ENCODE data around the gene SPATA12. TPM values are rescaled to one million over a fixed set of nuclear protein-coding genes. Genes with fewer than 3 reads are reported as not detected.

Gene SPATA12
- total RNA-seq, 1 donor from 2014 or later, result not detected

- Mint-ChIP-seq H3K36me3 (ENCODE audit: low read depth, unreplicated experiment) (peaks cover 9% of the 10 kb centered on the region), H3K27me3 (ENCODE audit: low read depth, unreplicated experiment) (no peaks in the 10 kb centered on the region), H3K4me1 (ENCODE audit: low read depth, unreplicated experiment) (peaks cover 15% of the 10 kb centered on the region), H3K27ac (ENCODE audit: unreplicated experiment) (no peak overlapping the region), H3K9me3 (ENCODE audit: unreplicated experiment) (no peaks in the 10 kb centered on the region), H3K4me3 (ENCODE audit: unreplicated experiment) (no peak overlapping the region)
- no peak overlapping the region for H3K9ac ChIP-seq (ENCODE audit: low read length)
- no peaks in the 10 kb centered on the region for H3K36me3 ChIP-seq (ENCODE audit: insufficient read depth, low read length)
- no peak overlapping the region for H2AFZ ChIP-seq (ENCODE audit: low read depth, low read length)
- H3K4me3 ChIP-seq (ENCODE audit: insufficient read depth, low read depth, low read length), result no peak overlapping the region
- FAIRE-seq (no peak), DNase-seq (ENCODE audit: low read depth) (no peak)
- TF ChIP-seq CTCF (IDR thresholded peaks at IDR 0.05; ENCODE audit: insufficient read depth, low read depth, low read length), result no peak
- H3K79me2 ChIP-seq (ENCODE audit: insufficient read depth, low read length), result no peaks in the 10 kb centered on the region
- no peaks in the 10 kb centered on the region for H3K9me3 ChIP-seq (ENCODE audit: insufficient read depth, low read depth, low read length)
- H4K20me1 ChIP-seq (ENCODE audit: insufficient read depth, low read length), result no peaks in the 10 kb centered on the region
- no peaks in the 10 kb centered on the region for H3K27me3 ChIP-seq (ENCODE audit: insufficient read depth, low read length)
- no peak overlapping the region for H3K4me2 ChIP-seq (ENCODE audit: low read length)
- peaks cover 8% of the 10 kb centered on the region for H3K4me1 ChIP-seq (ENCODE audit: insufficient read depth, low read length)
- no peak overlapping the region for H3K27ac ChIP-seq (ENCODE audit: low read depth, low read length)
Observed at GRCh38 chr3:57095363-57095762, 34.9 kb downstream of the SPATA12 start.

- no peak for FAIRE-seq
- Histone ChIP-seq H3K4me1 (ENCODE audit: insufficient read depth, low read length) (no peaks in the 10 kb centered on the region), H3K9me3 (ENCODE audit: insufficient read depth, low read depth, low read length) (no peaks in the 10 kb centered on the region), H3K4me3 (ENCODE audit: insufficient read depth, low read depth, low read length) (no peak overlapping the region), H3K27me3 (ENCODE audit: insufficient read depth, low read length) (no peaks in the 10 kb centered on the region), H3K9ac (ENCODE audit: low read length) (no peak overlapping the region), H3K36me3 (ENCODE audit: insufficient read depth, low read length) (peaks cover 2% of the 10 kb centered on the region), H3K4me2 (ENCODE audit: low read length) (no peak overlapping the region), H4K20me1 (ENCODE audit: insufficient read depth, low read length) (no peaks in the 10 kb centered on the region), H3K79me2 (ENCODE audit: insufficient read depth, low read length) (no peaks in the 10 kb centered on the region), H3K27ac (ENCODE audit: low read depth, low read length) (no peak overlapping the region), H2AFZ (ENCODE audit: low read depth, low read length) (no peak overlapping the region)
- no peak overlapping the region for H3K4me3 Mint-ChIP-seq (ENCODE audit: unreplicated experiment)
- DNase-seq (ENCODE audit: low read depth), result no peak
- no peaks in the 10 kb centered on the region for H3K9me3 Mint-ChIP-seq (ENCODE audit: unreplicated experiment)
- peaks cover 2% of the 10 kb centered on the region for H3K27me3 Mint-ChIP-seq (ENCODE audit: low read depth, unreplicated experiment)
- peaks cover 9% of the 10 kb centered on the region for H3K36me3 Mint-ChIP-seq (ENCODE audit: low read depth, unreplicated experiment)
- H3K27ac Mint-ChIP-seq (ENCODE audit: unreplicated experiment), result no peak overlapping the region
- H3K4me1 Mint-ChIP-seq (ENCODE audit: low read depth, unreplicated experiment), result peaks cover 10% of the 10 kb centered on the region
- TF ChIP-seq CTCF (IDR thresholded peaks at IDR 0.05; ENCODE audit: insufficient read depth, low read depth, low read length) (no peak), EZH2 (IDR thresholded peaks at IDR 0.05; ENCODE audit: insufficient read depth, low read length) (no peak)
Observed at GRCh38 chr3:57097536-57097935, 37.1 kb downstream of the SPATA12 start.

GRCh38 chr3:57098418-57099310 is 38.2 kb downstream of the SPATA12 start:
- Histone ChIP-seq H3K79me2 (ENCODE audit: insufficient read depth, low read length) (no peaks in the 10 kb centered on the region), H3K4me2 (ENCODE audit: low read length) (no peak overlapping the region), H4K20me1 (ENCODE audit: insufficient read depth, low read length) (no peaks in the 10 kb centered on the region), H3K9ac (ENCODE audit: low read length) (no peak overlapping the region), H3K4me1 (ENCODE audit: insufficient read depth, low read length) (no peaks in the 10 kb centered on the region), H3K27me3 (ENCODE audit: insufficient read depth, low read length) (no peaks in the 10 kb centered on the region), H3K36me3 (ENCODE audit: insufficient read depth, low read length) (peaks cover 2% of the 10 kb centered on the region), H3K9me3 (ENCODE audit: insufficient read depth, low read depth, low read length) (no peaks in the 10 kb centered on the region), H3K4me3 (ENCODE audit: insufficient read depth, low read depth, low read length) (no peak overlapping the region), H3K27ac (ENCODE audit: low read depth, low read length) (no peak overlapping the region), H2AFZ (ENCODE audit: low read depth, low read length) (no peak overlapping the region)
- Mint-ChIP-seq H3K36me3 (ENCODE audit: low read depth, unreplicated experiment) (peaks cover 14% of the 10 kb centered on the region), H3K9me3 (ENCODE audit: unreplicated experiment) (no peaks in the 10 kb centered on the region), H3K27me3 (ENCODE audit: low read depth, unreplicated experiment) (peaks cover 2% of the 10 kb centered on the region), H3K4me3 (ENCODE audit: unreplicated experiment) (no peak overlapping the region), H3K27ac (ENCODE audit: unreplicated experiment) (no peak overlapping the region), H3K4me1 (ENCODE audit: low read depth, unreplicated experiment) (peaks cover 10% of the 10 kb centered on the region)
- FAIRE-seq (no peak), DNase-seq (ENCODE audit: low read depth) (no peak)
- TF ChIP-seq EZH2 (IDR thresholded peaks at IDR 0.05; ENCODE audit: insufficient read depth, low read length) (no peak), CTCF (IDR thresholded peaks at IDR 0.05; ENCODE audit: insufficient read depth, low read depth, low read length) (no peak)

All from astrocyte (in vitro differentiated cells and primary cell).